HG02885 (cell line): ENCODE data around the gene DESI2.
"Not testable (repeated sequence)": the region's sequence is repeated elsewhere in the genome, so short reads cannot be mapped to it uniquely, and the experiment has no call there.

Experiments
- ATAC-seq: cut with Tn5 transposase; IDR thresholded peaks from one replicate; pipeline ENCODE4 v1.9.1; 2021; ENCODE audit warnings: mild to moderate bottlenecking; ENCODE audit not compliant: unreplicated experiment, poor library complexity

Gene DESI2

DNA sequence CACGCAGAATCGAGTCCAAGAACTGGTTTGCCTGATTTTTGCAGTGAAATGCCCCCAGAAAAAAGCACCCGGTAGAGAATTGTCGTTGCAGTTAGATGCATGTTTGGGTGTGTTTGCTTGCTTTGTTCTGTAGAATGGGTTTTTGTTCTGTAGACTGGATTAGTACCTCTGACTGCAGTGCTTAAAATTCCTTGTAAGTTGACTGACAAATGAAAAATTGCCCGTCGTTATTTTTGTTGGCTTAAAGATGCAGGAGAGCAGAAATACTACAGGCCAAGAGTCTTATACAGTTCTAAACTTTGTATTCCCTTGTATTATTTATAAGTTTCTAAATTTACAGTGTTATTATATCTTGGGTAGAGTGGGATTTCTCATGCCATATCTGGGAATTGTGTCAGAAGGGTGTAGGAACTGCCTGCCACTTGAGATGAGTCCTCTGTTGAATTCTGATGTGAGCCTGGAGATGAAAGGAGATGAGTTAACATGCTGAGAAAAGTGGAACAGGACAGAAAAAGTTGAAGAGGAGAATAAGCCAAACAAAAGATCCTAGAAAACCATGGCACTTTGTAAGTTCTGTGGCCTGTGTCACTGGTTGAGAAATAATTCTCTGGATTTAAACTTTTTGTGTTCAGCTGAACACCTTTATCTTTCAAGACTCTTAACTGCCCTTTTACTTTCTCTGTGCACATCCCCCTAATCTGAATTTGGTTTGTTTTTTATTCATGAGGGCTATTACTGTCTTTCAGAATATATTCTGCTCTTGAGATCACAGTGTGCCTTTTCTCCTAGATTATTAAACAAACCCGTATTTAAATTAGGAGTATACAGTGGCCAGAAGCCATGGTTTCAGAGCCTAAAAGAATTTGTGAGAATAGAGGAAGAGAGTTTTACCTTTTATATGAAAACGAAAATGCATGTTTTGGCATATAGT lies 1.4 kb downstream of the DESI2 start:
- ATAC-seq = no peak

DNA sequence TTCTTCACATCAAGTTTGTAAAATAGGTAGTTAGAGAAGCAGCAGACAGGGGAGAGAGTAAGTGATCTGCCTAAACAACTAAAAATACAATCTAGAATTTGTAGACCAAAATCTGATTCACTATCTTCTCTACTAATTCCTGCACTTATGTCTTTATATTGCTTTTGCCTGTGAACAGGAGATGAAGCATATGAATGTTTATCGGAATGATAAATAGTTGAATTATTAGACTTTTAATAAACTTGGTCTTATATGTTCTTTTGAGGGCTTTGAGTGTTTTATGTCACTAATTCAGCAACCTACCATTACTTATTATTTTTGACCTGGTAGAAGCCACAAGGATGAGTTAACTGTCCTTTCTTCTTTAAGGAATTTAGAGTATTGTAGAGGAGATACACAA lies 2.3 kb downstream of the DESI2 start:
- ATAC-seq = no peak

DNA sequence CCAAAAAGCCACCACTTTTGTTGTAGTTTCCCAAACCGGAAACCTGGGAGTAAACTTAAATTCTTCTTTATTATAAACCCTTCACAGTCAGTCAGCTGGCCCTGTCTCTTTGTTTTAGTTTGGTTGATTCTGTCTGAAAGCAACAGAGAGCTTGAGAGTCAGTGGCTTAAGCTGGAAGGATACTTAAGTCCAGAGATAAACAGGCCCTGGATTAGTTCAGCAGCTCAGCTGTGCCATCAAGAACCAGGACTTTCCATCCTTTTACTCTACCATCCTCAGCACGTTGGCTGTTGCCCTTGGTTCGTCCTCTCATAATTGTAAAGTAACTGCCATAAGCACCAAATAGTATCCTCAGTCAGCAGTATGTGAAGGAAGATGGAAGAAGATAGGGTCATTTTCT lies 4.5 kb downstream of the DESI2 start:
- ATAC-seq = no peak

DNA sequence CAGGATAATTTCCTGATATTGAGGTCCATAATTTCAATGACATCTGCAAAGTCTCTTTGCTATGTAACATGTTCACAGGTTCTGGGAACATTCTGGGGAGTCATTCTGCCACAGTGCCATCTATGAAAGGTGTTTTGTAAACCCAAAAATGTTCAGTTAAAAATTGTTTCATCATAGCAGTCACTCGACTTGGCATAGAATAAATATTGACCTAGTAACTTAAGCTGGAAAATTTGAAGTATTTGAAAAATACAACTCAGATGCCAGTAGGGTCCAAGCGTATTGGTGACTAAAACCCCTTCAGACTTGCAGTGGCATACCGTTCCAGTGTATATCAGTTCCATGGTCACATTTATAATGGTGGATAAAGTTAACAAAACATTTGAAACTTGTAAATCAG lies 6.8 kb downstream of the DESI2 start:
- ATAC-seq = no peak

- no peak for ATAC-seq
These were observed 7.7 kb downstream of the DESI2 start for GRCh38 chr1:244660595-244660994.

- not testable (repeated sequence) for ATAC-seq
These were observed 8.8 kb downstream of the DESI2 start for GRCh38 chr1:244661569-244662312.

DNA sequence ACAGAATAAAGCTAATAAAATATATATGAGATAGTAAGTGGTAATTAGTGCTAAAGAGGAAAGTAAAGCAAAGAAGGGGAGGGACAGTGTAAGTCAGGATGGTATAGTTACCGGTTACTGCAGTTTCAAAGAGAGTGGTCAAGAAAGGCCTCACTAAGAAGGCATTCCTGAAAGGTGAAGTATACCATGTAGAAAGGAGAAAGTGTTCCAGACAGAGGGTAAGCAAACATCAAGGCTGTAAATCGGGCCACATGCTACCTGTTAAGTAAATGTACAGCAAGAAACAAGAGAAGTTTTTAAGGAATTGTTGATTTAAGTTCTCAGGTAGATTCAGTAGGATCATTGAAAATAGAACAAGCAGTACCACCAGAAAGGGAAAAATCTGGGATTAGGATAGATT lies 9.7 kb downstream of the DESI2 start:
- no peak for ATAC-seq

- ATAC-seq = no peak
These were observed 11.4 kb downstream of the DESI2 start for GRCh38 chr1:244664353-244664752.

- ATAC-seq = peak; percentile 80
These were observed 12.9 kb downstream of the DESI2 start for GRCh38 chr1:244665771-244666217.

DNA sequence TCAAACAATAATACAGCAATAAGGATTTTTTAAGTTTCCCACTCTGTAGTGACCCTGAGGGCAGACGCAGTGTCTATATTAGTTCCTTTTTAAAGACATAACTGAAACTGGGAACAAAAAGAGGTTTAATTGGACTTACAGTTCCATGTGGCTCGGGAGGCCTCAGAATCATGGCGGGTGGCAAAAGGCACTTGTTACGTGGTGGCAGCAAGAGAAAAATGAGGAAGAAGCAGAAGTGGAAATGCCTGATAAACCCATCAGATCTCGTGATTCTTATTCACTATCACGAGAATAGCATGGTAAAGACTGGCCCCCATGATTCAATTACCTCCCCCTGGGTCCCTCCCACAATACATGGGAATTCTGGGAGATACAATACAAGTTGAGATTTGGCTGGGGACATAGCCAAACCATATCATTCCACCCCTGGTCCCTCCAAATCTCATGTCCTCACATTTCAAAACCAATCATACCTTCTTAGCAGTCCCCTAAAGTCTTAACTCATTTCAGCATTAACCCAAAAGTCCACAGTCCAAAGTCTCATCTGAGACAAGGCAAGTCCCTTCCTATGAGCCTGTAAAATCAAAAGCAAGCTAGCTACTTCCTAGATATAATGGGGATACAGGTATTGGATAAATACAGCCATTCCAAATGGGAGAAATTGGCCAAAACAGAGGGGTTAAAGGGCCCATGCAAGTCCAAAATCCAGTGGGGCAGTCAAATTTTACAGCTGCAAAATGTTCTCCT lies 13.9 kb downstream of the DESI2 start:
- ATAC-seq = not testable (repeated sequence)

DNA sequence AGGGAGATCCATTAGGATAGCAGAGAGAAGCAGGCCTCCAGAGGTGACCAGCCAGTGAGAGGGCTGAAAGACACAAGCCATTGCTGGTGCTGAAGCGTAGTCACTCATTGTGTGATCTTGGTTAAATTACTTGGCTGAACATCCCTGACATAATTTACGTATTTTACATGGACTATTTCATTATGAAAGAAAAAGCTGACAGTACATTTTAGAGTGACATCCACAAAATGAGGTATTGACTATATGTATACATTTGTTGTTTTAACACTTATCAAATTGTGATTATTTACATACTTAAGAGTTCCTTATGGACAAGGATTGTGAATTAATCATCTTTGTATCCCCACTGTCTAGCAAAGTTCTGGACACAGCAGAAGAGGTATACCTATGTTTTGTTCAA lies 14.9 kb downstream of the DESI2 start:
- ATAC-seq = no peak

GRCh38 chr1:244672946-244673682 lies 20.2 kb downstream of the DESI2 start:
- ATAC-seq = no peak

DNA sequence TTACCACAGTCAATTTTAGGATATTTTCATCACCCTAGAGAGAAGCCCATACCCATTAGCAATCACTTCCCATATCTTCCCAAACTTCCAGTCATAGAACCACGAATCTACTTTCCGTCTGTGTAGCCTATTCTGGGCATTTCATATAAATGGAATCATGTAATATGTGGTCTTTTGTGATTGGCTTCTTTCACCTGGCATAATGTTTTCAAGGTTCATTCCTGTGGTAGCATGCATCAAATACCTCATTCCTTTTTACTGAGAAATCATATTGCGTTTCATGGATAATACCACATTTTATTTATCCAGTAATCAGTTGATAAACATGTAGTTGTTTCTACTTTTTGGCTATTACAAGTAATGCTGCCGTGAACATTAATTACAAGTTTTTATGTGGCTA lies 21.5 kb downstream of the DESI2 start:
- no peak for ATAC-seq

DNA sequence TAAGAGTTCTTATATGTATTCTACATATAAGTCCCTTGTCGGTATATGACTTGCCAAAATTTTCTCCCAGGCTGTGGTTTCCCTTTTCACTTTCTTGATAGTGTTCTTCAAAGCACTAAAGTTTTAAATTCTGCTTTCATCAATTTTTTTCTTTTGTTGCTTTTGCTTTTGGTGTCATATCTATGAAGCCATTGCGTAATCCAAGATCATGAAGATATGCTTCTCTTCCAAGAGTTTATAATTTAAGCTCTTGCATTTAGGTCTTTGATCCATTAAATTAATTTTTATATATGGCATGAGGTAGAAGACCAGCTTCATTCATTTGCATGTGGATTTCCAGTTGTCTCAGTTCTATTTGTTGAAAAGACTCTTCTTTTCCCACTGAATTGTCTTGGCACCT lies 22.2 kb downstream of the DESI2 start:
- no peak for ATAC-seq

DNA sequence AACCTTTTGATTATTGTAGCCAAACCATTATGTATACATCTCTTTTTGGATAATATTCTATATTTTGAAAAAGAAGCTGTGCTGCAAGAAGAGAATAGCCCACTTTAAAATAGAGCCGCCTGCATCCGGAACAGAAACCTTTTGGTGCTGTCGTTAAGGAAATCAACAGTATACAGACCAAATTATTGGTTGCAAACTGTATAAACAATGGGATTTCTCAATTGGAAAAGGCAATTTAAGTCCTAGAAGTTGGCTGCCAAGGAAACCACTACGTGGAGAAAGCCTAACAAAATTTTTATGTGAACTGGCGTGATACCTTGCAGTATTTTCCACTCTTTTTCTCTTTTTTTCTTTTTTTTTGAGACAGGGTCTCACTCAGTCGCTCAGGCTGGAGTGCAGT lies 25.8 kb downstream of the DESI2 start:
- ATAC-seq = no peak

DNA sequence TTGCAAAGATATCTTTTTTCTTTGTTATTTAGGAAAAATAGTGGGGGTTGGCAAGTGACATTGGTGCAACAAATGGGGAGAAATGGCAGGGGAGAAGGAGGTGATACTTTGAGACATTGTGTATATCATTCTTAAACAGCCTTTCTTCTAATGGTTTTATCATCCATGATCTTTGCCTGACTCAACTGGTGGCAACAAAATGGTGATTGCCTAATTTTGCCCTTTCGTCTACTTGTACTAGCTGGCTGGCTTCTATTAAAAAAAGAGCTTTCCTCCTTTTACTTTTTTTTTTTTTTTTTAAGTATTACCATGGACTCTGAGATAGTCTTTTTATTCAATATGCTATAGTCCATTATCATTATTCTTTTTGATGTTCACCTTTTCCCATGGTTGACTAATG lies 27.7 kb downstream of the DESI2 start:
- no peak for ATAC-seq

DNA sequence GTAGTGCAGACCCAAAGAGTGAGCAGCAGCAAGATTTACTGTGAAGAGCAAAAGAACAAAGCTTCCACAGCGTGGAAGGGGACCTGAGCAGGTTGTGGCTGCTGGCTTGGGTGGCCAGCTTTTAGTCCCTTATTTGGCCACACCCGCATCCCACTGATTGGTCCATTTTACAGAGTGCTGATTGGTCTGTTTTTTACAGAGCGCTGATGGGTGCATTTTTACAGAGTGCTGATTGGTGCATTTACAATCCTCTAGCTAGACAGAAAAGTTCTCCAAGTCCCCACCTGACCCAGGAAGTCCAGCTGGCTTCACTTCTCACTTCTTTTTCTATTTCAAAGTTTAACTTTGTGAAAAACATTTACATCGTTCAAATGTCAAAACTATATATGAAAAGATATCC lies 29.2 kb downstream of the DESI2 start:
- ATAC-seq = not testable (repeated sequence)

DNA sequence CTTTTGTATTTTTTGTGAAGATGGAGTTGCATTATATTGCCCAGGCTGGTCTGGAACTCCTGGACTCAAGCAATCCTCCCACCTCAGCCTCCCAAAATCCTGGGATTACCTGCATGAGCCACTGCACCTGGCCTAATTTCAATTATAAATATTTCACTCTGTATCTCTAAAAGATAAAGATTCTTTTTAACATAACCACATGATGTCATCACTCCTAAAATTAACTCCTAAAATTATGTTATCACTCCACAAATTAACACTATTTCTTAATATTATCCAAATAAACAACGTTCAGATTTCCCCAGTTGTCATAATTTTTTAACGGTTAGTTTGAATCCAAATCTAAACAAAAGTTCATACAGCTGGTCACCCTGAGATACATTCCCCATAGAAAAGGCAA lies 43.0 kb downstream of the DESI2 start:
- ATAC-seq = no peak

DNA sequence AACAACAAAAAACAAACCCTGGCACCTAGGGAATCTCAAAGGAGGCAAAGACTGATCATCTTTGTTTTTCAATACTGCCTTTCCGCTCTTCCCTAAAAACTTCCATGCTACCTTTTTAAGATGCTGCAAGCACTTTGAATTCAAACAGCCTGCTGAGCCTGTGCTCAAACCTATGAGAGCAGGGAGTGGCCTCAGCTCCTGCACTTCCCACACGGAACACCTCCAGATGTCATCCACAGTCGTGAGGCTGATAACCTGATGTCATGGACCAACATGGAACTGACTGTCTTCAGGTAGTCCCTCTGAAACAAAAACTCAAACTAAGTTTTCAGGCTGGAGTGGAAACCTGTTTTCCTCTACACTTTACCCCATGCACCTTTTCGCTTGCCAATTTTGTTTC lies 46.8 kb downstream of the DESI2 start:
- no peak for ATAC-seq

- no peak for ATAC-seq
These were observed 47.9 kb downstream of the DESI2 start for GRCh38 chr1:244700808-244701207.
